NCI-H2227 treated with DMSO at 0.1 percent for 48 hours (cell line): ENCODE data around the gene RBM4B.
"Not testable (repeated sequence)": the region's sequence is repeated elsewhere in the genome, so short reads cannot be mapped to it uniquely, and the experiment has no call there.

ENCODE experiments used
- DNase-seq: peaks from one replicate; lab custom pipeline; 2025; lab: John Stamatoyannopoulos, UW

Gene RBM4B

DNA sequence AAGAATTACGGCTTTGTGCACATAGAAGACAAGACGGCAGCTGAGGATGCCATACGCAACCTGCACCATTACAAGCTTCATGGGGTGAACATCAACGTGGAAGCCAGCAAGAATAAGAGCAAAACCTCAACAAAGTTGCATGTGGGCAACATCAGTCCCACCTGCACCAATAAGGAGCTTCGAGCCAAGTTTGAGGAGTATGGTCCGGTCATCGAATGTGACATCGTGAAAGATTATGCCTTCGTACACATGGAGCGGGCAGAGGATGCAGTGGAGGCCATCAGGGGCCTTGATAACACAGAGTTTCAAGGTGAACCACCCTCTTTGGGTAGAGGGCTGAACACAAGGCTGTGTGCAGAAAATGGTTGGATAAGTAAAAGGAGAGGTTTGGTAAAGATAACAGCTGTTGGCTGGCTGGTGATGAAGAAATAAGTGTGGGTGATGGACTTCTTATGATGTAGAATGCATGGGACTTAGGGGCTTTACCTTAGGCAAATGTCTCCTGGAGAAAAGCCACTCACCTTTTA, 37.8 kb downstream of the RBM4B start:
- not testable (repeated sequence) for DNase-seq

- peak; percentile 35 for DNase-seq
Observed at GRCh38 chr11:66639066-66639813, 38.4 kb downstream of the RBM4B start.

DNA sequence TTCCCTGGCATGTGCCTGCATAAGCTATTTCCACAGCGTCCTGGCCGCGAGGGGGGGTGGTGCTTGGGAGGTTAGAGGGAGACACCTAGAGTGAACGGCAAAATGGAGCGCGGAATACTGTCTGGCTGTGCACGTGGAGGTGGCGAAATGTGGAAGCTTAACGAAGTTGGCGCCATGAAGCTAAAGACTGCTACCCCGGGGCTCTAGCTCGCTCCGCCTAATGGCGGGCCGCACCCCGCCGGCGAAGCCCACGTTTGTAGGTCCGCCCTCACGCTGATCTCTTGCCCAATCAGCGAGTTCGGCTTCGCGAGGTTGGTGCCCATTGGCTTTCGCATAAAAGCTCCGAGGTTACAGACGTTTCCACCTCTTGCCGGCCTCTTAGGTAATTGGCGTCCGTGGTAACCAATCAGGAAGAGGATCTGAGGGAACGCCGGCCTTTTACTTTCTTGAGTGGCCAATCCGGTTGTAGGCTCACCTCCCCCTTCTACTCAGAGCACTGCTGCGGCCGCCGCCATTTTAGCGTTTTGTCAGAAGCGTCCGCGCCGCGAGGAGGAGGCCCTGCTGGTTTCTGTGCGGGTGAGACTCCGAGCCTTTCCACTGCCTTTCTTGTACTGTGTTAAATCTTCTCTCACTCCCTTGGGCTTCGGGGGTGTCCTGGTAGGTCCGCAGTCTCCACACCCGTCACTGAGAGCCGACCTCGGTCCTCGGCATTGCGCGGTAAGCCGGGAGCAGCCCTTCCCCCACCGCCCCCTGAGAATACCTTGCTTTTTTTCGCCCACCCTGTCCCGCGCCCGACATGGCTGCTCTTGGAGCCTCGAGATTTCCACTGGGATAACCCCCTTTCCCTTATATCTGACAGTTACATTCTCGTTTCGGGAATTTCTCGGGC, 39.3 kb downstream of the RBM4B start, which contains the start of gene RBM4:
RBM4 (plus strand) TSS at position 527 of the 889 bp plus-strand sequence. CDS start 1,009 bp downstream, outside the sequence.
- DNase-seq, result peak; percentile 99

- no peak for DNase-seq
Observed at GRCh38 chr11:66637557-66638176, 40.0 kb downstream of the RBM4B start.

DNA sequence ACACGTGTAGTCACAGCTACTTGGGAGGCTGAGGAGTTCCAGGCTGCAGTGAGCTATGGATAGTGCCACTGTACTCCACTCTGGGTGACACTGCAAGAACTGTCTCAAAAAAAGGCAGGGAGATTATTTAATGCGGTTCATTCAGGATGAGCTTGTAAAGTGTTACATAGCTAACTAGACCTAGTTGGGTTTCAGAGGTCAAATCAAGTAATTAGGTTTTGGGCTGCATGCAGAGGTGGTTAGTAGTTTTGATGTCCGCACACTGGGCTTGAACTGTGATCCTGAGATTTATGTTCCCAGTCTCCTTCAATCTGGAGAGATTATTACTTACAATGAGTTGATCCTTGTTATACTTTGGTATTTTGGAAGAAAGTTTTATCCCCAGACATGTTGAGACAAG, 41.3 kb downstream of the RBM4B start:
- no peak for DNase-seq

- no peak for DNase-seq
Observed at GRCh38 chr11:66632952-66633351, 44.7 kb downstream of the RBM4B start.

GRCh38 chr11:66631883-66632282, 45.8 kb downstream of the RBM4B start:
- DNase-seq, result no peak

- DNase-seq, result no peak
Observed at GRCh38 chr11:66629356-66629755, 48.3 kb downstream of the RBM4B start.

DNA sequence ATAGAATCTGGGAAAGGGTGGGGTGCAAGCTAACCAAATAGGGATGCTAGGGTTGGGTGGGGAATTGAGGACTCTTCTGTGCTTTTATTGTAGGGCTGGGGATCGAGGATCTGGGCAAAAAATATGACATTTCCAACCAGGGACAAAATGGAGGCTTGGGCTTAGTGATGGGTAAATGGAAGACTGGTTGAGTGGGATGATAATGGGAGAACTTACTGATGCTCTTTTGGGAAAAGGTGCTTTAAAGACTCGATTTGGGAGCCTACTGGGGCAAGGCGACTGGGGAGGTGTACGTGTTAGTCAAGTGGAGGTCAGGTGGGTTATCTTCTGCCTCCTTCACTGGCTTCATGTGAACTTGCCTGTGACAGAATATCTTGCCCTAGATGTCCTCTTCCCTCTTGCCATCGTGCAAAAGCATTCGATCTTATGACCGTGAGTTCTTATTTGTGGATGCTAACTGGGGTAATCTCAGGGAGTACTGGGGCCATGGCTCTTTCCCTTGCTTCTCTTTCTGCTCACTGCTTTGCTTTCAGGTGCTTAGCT, 49.6 kb downstream of the RBM4B start:
- DNase-seq, result no peak

- no peak for DNase-seq
Observed at GRCh38 chr11:66626926-66627325, 50.8 kb downstream of the RBM4B start.

- DNase-seq, result no peak
Observed at GRCh38 chr11:66626382-66626781, 51.3 kb downstream of the RBM4B start.

DNA sequence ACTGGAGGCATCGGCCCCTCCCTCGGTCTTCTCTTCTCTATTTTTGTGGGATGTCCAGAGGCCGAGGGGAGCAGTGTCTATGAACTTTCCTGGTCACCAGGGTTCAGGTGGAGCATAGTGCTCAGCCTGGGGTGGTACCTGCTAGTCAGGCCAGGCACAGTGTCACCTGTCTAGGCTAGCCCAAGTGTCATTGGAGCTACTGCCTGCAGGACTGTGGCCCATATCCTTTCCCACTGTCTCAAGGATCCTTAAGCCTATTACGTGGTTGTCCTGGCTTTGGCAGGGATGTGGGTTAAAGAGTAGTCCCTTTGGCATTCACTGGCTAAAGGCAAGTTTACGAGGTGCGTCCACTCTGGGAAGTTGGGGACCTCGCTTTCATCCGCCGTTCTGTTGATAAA, 51.9 kb downstream of the RBM4B start:
- DNase-seq, result no peak

DNA sequence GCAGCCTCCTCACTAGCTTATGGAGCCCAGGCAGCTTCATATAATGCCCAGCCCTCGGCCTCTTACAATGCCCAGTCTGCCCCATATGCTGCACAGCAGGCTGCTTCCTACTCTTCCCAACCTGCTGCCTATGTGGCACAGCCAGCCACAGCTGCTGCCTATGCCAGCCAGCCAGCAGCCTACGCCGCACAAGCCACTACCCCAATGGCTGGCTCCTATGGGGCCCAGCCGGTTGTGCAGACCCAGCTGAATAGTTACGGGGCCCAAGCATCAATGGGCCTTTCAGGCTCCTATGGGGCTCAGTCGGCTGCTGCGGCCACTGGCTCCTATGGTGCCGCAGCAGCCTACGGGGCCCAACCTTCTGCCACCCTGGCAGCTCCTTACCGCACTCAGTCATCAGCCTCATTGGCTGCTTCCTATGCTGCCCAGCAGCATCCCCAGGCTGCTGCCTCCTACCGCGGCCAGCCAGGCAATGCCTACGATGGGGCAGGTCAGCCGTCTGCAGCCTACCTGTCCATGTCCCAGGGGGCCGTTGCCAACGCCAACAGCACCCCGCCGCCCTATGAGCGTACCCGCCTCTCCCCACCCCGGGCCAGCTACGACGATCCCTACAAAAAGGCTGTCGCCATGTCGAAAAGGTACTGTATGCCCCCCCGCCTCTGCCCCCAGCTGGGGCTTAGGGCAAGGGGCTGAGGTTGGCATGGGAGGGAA, 52.5 kb downstream of the RBM4B start:
- DNase-seq, result no peak

- no peak for DNase-seq
Observed at GRCh38 chr11:66624450-66624849, 53.2 kb downstream of the RBM4B start.

- no peak for DNase-seq
Observed at GRCh38 chr11:66619080-66619554, 58.6 kb downstream of the RBM4B start.

- DNase-seq, result no peak
Observed at GRCh38 chr11:66617155-66617834, 60.4 kb downstream of the RBM4B start.

DNA sequence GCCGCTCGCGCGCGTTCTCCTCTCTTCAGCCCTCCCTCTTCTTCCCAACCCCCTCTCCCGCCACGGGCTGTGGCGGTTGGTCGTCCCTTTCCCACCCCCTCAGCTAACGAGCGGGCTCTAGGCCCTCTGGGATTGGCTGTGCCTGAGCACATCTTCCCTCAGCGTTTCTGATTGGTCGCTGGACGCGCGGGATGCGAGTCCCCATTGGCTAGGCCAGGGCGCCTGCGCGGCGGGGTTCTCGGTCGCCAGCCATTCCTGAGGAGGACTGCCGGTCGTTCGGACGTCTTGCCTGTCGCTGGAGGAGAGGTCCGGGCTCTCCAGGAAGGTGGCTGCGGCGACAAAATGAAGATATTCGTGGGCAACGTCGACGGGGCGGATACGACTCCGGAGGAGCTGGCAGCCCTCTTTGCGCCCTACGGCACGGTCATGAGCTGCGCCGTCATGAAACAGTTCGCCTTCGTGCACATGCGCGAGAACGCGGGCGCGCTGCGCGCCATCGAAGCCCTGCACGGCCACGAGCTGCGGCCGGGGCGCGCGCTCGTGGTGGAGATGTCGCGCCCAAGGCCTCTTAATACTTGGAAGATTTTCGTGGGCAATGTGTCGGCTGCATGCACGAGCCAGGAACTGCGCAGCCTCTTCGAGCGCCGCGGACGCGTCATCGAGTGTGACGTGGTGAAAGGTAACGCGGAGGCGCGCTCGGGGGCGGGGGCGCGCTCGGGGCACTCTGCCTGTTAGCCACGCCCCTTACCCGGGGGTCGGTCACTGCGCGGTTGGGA, 61.1 kb downstream of the RBM4B start, which contains the start of gene RBM14:
RBM14 (plus strand) TSS at position 252 of the 776 bp plus-strand sequence; CDS start at position 343, 91 bp downstream.
- peak; percentile 97 for DNase-seq
